ENCODE results near the gene TFAP2D.

- TF ChIP-seq, protein P1, sequence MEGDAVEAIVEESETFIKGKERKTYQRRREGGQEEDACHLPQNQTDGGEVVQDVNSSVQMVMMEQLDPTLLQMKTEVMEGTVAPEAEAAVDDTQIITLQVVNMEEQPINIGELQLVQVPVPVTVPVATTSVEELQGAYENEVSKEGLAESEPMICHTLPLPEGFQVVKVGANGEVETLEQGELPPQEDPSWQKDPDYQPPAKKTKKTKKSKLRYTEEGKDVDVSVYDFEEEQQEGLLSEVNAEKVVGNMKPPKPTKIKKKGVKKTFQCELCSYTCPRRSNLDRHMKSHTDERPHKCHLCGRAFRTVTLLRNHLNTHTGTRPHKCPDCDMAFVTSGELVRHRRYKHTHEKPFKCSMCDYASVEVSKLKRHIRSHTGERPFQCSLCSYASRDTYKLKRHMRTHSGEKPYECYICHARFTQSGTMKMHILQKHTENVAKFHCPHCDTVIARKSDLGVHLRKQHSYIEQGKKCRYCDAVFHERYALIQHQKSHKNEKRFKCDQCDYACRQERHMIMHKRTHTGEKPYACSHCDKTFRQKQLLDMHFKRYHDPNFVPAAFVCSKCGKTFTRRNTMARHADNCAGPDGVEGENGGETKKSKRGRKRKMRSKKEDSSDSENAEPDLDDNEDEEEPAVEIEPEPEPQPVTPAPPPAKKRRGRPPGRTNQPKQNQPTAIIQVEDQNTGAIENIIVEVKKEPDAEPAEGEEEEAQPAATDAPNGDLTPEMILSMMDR (IDR thresholded peaks at IDR 0.05) = no peak
- TF ChIP-seq POLR2A (IDR thresholded peaks at IDR 0.05) = no peak
Observed at GRCh38 chr6:50807035-50807434, 93.7 kb downstream of the TFAP2D start.
